GM21423 (cell line): ENCODE results near the gene FIBCD1.
"Not testable (repeated sequence)": the region's sequence is repeated elsewhere in the genome, so short reads cannot be mapped to it uniquely, and the experiment has no call there.

Experiments used
- ATAC-seq: cut with Tn5 transposase; IDR thresholded peaks from one replicate; pipeline ENCODE4 v1.9.1; 2021; ENCODE audit warnings: mild to moderate bottlenecking, moderate library complexity; ENCODE audit not compliant: unreplicated experiment

Gene FIBCD1

DNA sequence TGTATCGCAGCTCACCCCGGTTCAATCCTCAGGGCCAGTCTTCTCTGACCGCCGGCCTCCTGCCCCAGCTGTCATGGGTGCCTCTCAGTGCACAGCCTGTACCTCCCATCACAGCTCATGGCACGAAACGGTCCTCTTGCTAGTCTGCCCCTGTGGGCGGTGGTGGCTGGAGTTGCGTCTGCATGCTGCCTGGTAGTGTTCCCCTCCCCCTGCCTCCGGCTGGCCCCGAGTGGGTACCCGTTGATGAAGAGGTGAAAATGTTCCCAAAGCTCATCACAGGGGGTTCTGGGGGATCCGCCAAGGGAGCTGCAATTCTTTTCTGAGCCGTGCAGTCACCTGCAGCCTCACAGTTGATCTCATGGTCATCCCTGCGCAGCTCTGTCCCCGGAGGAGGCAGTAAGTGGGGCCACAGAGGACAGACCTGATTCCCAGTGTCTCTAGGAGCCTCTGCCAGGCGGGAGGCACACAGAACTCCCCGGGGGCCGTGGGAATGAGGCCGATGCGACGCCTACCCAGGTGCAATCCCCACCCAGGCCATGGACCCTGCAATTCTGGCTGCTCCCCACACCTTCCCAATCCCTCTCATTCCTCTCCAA lies 34.7 kb upstream of the FIBCD1 start:
- no peak for ATAC-seq

DNA sequence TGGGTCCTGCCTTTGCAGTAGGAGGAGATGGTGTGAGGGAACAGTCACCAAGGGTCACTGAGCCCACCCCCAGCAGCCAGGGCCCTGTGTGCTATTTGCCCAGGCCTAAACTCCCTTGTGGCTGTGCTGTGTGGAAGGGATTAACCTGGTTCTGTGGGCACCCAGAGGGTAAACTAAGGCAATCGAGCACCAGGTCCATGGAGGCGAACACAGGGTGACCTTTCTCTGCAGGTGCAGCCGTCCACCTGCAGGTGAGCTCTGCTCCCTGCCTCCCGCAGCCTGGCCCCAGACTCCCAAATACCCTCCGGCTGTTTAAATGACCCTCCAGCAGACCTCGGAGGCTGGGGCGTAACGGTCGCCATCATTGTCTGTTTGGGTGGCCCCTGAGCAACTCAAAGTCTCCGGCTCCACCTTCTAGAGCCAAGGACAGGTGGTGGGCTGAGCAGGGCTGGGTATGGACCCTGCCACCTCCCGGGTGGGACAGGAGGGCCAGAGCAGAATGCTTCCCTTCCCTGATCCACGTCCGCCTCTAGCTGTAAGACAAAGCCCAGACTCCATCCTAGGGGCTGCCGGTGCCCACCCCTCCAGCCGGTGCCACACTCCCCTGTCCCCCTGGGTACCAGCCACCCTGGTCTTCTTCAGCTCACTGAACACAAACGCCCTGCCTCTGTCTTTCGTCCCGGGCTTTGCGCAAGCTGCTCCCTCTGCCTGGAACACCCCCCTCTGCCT lies 34.1 kb upstream of the FIBCD1 start:
- ATAC-seq = no peak

DNA sequence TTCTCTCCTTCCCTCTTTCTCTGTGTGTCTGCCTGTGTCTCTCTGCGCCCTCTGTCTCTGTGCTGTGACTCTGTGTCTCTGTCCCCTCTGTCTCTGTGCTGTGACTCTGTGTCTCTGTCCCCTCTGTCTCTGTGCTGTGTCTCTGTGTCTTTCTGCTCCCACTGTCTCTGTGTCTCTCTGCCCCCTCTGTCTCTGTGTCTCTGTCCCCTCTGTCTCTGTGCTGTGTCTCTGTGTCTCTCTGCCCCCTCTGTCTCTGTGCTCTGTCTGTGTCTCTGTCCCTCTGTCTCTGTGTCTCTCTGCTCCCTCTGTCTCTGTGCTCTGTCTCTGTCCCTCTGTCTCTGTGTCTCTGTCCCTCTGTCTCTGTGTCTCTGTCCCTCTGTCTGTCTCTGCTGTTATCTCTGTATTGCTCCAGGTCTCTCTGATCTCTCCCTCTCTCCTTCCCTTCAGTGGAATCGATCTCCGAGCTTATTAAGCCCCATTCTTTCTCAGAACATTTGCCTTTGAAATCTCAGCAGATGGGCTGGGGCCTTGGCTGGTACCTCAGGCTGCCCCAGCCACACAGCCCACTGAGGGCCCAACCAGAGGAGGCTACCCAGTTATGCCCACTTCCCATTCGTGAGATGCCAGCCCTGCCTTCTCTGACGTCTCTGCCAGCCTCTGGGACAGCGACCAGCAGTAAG lies 33.4 kb upstream of the FIBCD1 start:
- no peak for ATAC-seq

DNA sequence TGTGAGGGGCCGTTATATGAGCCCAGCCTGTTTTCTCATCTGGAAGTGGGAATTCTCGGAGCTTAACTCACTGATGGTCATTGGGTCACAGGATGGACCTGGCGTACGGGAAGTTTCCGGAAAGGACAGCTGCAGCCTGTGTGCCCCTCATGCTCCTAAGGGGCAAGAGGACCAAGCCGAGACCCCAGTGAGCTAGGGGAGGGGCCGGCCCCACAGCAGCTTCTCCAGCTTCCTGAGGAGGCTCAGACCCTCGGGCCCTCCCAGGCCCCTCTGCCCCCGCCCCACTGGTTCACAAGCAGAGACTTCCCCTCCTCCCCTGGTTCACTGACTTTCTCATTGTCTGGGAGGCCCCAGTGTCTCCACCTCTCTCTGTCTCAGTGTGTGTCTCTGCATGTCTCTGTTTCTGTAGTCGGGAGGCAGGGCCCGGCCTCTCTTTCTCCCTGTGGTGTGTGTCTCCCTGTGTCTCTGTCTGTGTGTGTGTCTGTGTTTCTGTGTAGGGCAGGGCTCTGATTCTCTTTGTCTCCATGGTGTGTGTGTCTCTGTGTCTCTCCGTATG lies 32.3 kb upstream of the FIBCD1 start:
- no peak for ATAC-seq

DNA sequence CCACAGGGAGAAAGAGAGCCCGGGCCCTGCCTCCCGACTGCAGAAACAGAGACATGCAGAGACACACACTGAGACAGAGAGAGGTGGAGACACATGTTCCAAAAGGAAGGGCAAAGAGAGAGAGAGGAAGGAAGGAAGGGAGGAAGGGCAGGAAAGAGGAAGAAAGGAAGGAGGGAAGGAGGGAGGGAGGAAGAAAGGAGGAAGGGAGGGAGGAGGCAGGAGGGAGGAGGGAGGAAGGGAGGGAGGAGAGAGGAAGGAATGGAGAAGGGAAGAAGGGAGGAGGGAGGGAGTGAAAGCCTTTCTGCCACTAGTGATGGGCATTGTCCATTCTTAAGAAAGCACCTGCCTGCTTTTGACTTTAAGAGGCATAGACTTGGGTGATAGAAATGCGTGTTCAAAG lies 31.8 kb upstream of the FIBCD1 start:
- no peak for ATAC-seq

DNA sequence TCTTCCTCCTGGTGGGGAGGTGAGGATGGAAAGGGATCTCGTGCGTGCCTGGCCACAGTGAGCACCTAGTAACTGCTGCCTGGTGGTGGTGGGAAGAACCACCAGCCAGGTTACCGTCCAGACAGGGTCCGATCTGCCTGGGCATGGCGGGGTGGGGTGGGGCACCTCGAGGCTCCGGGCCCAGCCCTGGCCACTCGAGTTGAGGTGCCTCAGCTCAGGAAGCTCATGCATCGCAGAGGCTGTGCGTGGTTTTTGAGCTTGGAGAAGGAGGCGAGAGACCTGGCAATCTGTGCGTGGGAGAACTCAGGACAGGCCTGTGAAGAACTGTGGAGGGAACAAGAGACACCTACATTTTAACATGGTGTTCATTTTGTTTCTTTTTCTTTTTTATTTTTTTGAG lies 31.0 kb upstream of the FIBCD1 start:
- no peak for ATAC-seq

DNA sequence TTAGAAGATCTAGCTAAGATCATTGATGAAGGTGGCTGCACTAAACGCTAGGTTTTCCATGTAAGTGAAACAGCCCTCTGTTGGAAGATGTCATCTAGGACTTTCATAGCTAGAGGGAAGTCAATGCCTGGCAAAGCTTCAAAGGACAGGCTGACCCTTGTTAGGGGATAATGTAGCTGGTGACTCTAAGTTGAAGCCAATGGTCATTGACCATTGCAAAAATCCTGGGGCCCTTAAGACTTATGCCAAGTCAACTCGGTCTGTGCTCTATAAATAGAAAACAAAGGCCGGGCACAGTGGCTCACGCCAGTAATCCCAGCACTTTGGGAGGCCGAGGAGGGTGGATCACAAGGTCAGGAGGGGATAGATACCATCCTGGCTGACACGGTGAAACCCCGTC lies 26.6 kb upstream of the FIBCD1 start:
- ATAC-seq = no peak

DNA sequence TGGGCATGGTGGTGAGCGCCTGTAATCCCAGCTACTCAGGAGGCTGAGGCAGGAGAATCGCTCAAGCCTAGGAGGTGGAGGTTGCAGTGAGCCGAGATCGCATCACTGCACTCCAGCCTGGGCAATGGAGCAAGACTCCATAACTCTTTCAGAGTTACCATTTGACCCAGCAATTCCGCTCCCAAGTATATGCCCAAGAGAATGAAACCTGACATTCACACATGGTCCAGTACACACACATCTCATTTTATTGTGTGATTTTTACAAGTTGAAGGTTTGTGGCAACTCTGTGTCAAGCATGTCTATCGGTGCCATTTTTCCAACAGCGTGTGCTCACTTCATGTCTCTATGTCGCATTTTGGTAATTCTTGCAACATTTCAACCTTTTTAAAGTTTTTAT lies 24.9 kb upstream of the FIBCD1 start:
- no peak for ATAC-seq

DNA sequence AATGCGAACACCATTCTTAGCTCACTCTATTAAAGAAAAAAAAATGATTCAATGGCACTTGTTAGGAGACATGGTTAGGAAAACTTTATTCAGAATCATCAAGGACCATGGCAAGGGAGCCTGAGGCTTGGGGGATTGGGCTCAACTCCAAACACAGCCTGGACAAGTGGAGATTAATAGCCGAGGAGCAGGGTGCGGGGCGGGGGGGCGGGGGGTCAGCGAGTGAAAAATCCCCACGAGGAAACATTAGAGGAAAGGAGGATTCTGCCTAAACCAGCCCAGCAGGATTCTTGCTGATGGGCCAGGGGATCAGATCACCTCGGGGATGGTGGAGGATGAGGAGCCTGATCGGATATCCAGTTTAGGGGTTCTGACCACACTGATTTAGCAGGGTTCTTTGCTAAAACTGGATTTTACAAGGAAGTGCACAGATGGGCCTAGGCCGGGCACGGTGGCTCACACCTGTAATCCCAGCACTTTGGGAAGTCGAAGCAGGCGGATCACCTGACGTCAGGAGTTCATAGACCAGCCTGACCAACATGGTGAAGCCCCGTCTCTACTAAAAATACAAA lies 24.4 kb upstream of the FIBCD1 start:
- no peak for ATAC-seq

DNA sequence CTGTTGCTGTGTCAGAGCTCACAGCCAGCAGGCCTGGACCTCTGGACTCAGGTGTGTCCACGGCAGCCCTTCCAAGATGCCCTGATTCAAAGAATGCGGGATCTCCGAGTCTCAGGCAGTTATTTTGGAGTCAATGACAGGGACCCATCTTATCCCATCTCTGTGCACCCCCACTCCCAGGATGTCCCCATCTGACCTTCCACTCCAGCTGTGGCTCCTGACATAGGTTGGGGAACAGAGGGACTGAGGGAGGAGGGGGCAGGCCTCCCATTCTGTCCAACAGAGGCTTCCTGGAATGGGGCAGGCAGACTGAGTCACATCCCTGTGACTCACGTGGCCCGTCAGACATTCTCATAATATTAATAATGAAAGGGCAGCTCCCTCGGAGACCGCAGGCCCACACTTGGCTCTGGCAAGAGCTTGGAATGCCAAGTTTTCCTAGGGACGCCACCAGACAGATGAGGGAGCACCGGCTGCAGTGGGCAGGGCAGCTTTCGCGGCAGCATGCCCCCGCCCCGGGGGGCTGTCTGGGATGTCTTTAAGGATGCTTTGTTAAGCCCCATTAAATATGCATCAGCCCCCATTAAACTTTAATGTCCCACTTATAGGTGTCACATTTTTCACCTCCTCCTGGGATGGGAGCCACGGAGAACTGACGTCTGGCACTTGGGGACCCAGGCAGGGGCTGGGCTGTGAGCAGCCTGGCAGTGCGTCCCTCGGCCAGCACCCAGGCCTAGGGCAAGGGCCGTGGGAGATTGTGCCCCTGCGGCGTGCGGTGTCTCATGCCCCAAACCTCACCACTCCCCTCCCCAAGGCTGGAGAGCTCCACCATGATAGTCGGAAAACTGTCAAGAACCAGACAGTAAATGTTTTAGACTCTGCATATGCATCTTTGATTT lies 23.6 kb upstream of the FIBCD1 start:
- no peak for ATAC-seq

DNA sequence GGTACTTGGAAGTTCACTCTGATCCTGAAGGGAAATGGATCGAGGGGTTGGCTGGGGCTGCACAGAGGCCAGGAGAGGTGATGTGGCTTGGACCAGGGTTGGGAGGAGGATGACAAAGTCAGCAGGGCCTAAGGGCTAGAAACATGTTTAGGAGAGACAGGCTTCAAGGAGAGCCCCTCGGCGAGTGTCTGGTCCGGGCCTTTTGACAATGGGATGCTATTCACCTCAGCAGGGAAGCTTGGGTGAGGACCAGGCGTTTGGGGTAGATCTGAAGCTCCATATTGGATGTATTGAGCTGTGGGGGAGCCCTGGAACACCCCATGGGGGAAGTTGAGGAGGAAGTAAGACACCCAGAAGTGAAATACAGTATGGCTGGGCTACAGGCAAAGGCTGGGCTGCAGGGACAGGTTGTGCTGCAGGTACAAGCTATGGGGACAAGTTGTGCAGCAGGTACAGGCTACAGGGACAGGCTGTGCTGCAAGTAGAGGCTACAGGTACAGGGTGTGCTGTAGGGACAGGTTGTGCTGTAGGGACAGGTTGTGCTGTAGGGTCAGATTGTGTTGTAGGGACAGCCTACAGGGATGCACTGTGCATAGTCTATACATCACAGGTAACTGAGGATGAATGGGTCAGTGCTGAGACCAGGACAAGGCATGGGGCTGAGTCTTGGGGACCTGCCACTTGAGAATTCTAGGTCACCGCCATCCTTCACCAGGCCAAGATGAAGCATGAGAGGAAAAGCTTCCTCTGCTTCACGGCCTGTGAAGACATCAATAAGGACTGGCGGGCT lies 22.7 kb upstream of the FIBCD1 start:
- ATAC-seq = no peak

DNA sequence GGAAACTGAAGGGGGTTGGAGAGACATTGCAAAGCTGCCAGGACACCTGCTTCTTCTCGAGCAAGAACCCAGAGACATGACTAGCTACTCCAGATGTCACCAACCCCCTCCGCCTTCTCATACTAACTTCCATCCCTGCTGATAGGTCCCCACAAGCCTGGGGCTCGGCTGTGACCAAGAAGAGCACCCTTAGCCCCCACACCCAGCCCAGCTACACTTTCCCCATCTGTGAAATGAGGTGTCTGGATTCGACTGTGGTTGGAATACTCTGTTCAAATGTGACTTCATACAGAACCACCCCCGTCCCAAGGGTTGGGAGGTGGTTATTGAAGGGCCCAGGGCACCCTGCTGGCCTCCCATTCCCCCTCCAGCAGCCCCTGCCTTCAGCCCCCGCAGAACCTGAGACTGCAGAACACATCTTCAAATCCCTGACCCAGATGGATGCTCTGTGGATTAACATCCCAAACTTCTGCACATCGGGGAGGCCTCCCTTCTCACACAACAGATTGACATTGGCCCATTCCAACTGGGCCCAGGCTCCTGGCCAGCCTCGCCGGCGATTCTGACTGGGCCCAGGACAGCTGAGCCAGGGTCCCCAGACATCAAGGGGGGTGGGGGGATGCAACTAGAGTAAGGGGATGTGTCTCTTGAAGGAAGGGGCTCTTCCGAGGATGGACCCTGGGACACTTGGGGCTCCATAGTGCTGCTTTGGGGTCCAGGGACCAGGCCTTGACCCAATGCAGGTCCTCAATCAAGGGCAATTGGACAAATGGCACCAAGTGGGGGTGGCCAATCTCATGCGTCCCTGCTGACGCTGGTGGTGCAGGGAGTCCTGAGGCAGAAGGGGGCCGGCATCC lies 21.7 kb upstream of the FIBCD1 start:
- ATAC-seq = no peak

DNA sequence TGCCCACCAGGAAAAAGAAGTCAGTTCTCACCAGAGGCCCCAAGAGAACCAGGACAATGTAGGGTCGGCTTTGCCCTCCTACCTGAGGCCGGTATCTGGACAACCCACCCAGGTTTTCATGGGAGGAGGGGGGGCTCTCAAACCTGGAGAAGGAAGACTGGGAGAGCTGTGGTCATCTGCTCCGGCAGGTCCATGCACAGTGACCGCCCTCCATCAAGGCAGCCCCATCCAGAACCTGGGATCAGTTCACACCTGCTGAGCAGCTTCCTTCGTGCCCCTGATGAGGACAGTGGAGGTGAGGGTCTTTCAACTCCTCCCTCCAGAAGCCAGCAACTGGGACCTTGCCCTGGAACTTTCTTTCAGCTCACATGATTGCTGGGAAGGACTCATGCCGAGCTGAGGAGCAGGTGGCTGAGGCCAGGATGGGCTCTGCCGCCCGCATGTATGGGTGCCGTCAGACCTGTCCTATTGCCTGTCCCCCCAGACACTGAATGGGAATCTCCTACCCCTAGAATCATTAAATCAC lies 20.8 kb upstream of the FIBCD1 start:
- no peak for ATAC-seq

DNA sequence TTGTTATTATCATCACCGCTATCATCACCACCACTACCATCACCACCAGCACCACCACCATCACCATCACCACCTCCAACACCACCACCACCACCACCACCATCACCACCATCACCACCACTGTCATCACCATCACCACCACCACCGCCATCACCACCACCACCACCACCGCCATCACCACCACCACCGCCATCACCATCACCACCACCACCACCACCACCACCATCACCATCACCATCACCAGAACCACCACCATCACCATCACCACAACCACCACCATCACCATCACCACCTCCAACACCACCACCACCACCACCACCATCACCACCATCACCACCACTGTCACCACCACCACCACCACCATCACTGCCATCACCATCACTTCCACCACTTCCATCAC lies 19.5 kb upstream of the FIBCD1 start:
- ATAC-seq = not testable (repeated sequence)

DNA sequence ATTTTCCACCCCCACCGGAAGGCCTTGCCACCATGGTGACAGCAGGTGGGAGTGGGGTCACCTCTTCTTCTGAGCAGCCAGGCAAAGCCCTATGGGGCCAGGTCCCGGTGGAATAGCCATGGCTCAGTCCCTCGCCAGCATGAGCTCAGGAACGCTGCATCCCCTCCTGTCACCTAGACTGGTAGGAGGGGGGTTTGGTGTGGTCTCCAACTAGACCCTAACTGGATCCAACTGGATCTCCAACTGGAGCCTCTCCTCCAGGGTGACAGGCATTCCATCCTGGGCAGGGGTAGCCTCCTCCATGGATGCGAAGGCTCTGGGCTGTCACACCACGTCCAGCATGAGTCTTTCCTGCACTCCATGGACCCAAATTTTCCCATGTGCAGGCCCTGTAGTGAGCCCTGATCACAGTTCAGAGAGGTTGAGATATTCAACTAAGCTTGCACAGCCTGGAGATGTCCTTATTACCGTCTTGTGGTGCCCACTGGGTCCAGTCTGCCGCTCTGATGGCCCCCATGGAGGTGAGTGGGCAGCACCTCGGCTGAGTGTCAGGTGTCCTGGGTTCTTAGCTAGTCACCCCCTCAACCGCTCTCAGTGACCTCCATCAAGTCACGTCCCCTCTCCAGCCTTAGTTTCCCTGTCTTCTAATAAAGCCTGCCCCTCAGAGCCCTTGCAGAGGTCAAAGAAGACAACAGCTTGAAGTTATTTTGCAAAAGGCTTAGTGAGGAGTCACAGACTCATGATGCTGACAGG lies 18.6 kb upstream of the FIBCD1 start:
- no peak for ATAC-seq

DNA sequence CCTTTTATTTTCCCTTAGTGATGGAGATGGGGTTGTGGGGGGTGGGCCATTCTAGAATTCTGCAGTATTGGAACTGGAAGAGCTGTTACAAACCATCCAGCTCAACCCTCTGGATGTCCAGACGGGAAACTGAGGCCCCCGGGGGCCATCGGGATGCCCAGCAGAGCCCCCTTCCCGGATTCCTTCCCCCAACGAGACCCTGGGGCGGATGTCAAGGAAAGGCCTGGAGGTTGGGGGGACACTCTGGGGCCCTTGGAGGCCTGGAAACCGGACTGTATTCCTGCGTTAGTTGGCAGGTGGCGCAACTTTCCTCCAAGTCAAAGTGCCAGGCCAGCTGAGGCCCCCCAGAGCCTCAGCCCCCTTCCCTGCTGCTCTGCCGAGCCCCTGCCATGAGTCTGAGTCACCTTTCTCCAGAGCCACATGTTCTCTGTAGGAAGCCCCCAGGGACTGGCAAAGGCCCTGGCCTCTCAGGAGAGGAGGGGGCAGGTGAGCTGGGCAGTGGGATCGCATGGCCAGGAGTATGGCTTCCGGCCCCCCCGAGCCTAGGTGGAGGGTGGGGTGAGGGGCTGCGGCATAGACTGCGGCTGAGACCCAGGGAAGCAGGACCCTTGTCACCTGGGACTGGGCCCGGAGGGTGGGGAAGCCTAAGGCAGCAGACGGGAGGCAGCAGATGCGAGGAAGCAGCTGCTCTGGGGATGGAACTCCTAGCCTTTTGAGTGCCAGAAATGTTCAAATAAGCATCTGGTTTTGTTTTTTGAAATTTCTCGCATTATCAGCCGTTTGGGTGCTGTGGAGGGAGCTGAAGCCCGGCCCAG lies 17.8 kb upstream of the FIBCD1 start:
- no peak for ATAC-seq

DNA sequence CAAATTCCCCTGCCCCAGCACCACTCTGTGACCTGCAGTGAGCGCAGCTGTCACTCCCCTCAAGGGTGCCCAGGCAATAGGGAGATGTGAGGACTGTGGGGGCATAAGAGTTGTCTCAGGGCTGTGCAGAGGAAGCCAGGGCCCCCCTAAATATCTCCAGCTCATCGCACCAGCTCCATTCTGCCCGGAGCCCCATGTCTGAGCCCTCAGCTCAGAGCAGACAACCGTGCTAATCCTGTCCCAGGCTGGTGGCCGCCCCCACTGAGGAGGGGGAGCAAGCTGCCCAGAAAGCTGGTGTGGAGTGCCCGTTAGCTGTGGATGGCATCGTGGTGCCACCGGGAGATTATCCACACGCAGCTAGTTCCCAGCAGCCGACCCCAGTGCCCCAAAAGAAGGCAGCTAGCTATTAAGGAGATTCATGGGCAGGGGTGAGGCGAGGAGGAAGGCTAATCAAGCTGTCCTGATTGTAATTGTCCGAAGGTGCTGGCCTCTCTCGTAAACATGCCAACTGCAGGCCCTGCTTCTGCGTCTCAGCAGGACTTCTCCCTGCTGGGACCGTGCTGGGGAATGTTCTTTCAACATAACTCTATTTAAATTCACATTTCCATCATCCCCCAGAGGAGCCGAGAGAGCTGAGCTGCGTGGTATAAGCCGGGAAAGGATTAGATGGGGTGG lies 17.0 kb upstream of the FIBCD1 start:
- ATAC-seq = no peak
